GM19463 (cell line): ENCODE data around the gene SHC4.
A peak's percentile ranks its signal among the peaks of the same experiment; 100 is the strongest.
"Not testable (repeated sequence)": the region's sequence is repeated elsewhere in the genome, so short reads cannot be mapped to it uniquely, and the experiment has no call there.

Experiments
- ATAC-seq: cut with Tn5 transposase; IDR thresholded peaks from one replicate; pipeline ENCODE4 v1.9.1; 2021; ENCODE audit warnings: mild to moderate bottlenecking, moderate library complexity; ENCODE audit not compliant: unreplicated experiment

Gene SHC4

DNA sequence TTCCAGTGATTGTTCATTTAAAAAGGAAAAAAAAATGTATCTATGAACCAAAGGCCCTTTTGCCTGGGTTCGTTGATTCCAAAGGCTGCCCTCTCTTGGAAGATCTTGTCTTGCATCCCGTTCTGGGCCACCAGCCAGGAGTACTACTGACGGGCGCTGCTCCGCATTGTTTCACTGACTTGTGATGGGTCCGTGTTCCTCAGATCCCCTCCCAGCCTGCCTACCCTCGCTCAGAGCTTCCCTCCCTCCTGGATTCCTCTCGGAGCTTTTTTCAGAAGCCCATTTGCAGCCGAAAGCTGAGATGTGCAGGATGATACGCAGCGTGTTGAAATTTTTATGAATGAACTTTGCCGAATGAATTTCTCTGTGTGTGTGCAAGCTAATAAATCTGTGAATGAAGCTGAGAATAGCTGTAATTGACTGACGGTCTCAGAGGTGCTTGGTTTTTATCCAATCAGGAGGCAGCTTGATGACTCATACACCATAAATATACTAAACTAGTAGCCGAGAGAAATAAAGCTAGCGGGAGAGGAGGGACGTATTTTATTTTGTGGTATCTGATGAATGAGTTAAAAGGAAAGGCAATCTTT is at the start of gene SHC4:
Gene SHC4, minus strand, starts transcription at position 396 of the 590 bp plus-strand sequence. CDS start 904 bp downstream, outside the sequence.
- ATAC-seq, result peak; percentile 36

DNA sequence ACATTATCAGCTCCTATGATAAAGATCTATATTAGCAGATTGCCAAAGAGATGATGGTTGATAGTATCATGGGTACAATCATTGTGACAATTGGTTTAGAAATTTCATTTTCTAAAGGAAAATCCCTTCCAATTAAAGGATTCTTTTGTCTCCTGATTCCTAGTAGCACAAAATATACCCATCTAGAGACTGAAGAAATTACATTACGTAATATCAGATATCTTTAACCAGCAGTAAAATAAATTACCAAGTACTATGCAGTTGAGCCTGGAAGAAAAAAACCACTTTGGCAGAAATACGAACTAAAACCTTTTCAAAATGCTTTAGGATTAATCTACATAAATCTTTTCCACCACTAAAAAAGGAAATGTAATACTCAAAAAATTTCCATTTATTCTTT is 35.6 kb upstream of the SHC4 start:
- ATAC-seq, result no peak

GRCh38 chr15:48996276-48996675 is 32.6 kb upstream of the SHC4 start:
- no peak for ATAC-seq

DNA sequence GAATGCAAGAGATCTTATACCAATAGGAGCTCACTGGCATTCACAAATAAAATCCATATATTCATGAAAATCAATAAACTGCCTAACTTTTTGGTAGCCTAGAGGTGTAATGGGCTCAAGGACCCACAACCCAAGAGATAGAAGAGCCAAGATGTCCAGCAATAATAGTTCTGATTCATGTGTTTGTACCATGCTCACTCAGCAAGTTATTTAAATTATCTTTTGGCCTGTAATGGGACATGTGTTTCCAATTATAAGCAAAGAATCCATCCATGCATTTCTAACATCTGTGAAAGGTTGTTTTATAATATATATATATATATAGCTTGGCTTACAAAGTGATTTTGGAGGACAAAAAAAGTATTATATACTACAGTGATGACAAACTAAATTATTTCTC is 29.7 kb upstream of the SHC4 start:
- no peak for ATAC-seq

DNA sequence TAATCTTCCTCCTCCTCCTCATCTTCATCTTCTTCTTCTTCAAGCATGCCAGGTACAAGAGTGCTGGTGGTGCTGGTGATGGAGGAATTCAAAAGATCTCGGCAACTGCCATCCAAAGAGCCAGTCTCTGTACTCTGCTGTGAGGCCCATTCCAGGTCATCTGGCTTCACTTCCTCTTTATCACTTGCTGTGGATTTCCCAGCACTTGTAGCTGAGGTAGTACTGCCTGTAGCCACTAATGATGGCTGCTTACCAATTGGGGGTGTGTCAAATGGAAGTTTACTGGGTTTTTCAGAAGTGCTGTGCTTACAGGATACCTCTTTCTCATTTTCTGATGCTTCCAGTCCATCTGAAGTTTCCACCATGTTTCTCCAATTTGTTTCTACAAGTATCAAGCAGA is 28.8 kb upstream of the SHC4 start:
- ATAC-seq, result peak; percentile 93

- ATAC-seq, result no peak
These were observed 28.4 kb upstream of the SHC4 start for GRCh38 chr15:48992096-48992495.

- ATAC-seq, result no peak
These were observed 25.5 kb upstream of the SHC4 start for GRCh38 chr15:48989170-48989569.

DNA sequence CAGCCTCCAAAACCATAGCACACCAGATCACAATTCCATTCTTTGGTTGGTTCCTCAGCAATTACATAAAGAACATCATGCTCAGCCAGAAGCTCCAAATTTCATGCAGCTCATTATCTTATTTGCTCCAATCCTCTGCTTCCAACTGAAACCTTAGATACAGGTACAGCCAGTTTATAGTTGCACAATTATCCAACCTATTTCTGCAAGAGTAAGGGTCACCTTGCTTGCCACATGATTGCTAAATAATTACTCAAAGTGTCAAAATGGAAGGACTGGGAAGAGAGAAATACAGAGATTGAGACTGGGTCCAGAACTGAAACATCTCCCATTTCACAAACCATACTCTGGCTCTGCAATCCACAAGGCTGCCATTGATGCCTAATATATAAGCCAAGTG is 23.4 kb upstream of the SHC4 start:
- ATAC-seq, result no peak

DNA sequence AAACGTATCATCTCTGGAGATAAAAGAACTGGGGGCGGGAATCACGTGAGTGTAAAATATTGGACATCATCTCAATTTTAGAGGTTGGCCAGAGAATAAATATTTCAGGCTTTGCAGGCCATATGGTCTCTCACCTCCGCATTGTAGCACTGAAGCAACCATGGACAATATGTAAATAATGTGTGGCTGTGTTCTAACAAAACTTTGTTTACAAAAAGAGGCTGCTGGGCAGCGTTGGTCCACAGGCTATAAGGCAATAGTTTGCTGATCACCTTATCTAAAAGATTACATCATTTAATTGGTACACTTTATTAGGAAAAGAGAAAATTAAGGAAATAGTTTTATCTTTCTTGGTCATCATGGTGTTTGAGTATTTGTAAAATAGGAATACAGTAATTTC is 22.5 kb upstream of the SHC4 start:
- no peak for ATAC-seq

DNA sequence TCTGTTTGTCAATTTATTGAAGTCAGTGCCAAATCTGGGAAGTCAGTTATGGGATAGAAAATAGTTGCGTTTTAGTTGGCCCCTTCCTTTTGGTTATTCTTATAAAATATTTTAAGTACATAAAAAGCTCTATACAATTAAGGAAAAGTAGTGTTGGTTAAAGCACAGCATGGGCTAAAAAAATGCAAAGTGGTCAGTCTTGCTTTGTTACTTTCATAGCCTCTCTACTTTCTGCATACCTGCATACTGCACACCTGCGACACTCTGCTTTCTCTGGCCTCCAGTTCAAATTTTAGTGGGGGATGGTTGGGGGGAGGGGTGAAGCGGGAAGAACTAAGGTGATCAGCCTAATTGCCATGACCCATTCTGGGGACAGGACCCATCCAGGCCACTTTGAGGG is 21.8 kb upstream of the SHC4 start:
- ATAC-seq, result no peak

- no peak for ATAC-seq
These were observed 21.2 kb upstream of the SHC4 start for GRCh38 chr15:48984811-48985352.

- ATAC-seq, result no peak
These were observed 20.4 kb upstream of the SHC4 start for GRCh38 chr15:48984021-48984710.

- ATAC-seq, result no peak
These were observed 19.6 kb upstream of the SHC4 start for GRCh38 chr15:48983300-48983699.

GRCh38 chr15:48981941-48982340 is 18.2 kb upstream of the SHC4 start:
- no peak for ATAC-seq

- no peak for ATAC-seq
These were observed 14.9 kb upstream of the SHC4 start for GRCh38 chr15:48978638-48979037.

GRCh38 chr15:48976444-48977088 is 12.8 kb upstream of the SHC4 start:
- ATAC-seq, result no peak

- ATAC-seq, result peak; percentile 97
These were observed 12.0 kb upstream of the SHC4 start for GRCh38 chr15:48975472-48976419.

GRCh38 chr15:48974882-48975281 is 11.2 kb upstream of the SHC4 start:
- ATAC-seq, result no peak

- ATAC-seq, result no peak
These were observed 9.2 kb upstream of the SHC4 start for GRCh38 chr15:48972750-48973503.

- not testable (repeated sequence) for ATAC-seq
These were observed 7.2 kb upstream of the SHC4 start for GRCh38 chr15:48970926-48971325.
